Esophagus muscularis mucosa (tissue), 4 donors: ENCODE results near the gene ENTREP3.

Experiments used
- CTCF ChIP-seq, 3 experiments: fragments of 200-600 bp in 2 of 3; fragments of 450-650 bp in 1 of 3; sonication (generic) in 2 of 3; IDR thresholded peaks; one replicate each; pipeline ENCODE4 v1.5.1; 2017 to 2019; ENCODE audit warnings: antibody characterized with exemption in 3 of 3, mild to moderate bottlenecking in 2 of 3, moderate library complexity in 1 of 3
- EP300 ChIP-seq: sonication (generic); formaldehyde crosslinking; IDR thresholded peaks from one replicate; pipeline ENCODE4 v1.6.1; 2017; ENCODE audit warnings: antibody characterized with exemption
- POLR2A ChIP-seq: fragments of 450-650 bp; IDR thresholded peaks from one replicate; pipeline ENCODE4 v1.6.1; 2017; ENCODE audit warnings: antibody characterized with exemption, moderate library complexity, mild to moderate bottlenecking, low read depth
- POLR2AphosphoS5 ChIP-seq, 2 donors: sonication (generic); formaldehyde crosslinking; IDR thresholded peaks; one replicate each; pipeline ENCODE4 v1.6.1; 2017; ENCODE audit warnings: antibody characterized with exemption in 2 of 2

GRCh38 chr1:155208541-155209311 lies 46.6 kb downstream of the ENTREP3 start, which contains the start of gene MTX1:
- TF ChIP-seq CTCF (IDR thresholded peaks at IDR 0.05): no peak
- TF ChIP-seq POLR2A: peak; percentile 40
- TF ChIP-seq EP300: no peak
- peak; percentile 60 to 86 for TF ChIP-seq POLR2AphosphoS5 (IDR thresholded peaks at IDR 0.05)
